Measurements from ENCODE around the gene PELI1. TPM values are rescaled to one million over a fixed set of nuclear protein-coding genes. Genes with fewer than 3 reads are reported as not detected.

PELI1 gene
- total and polyA plus RNA-seq, 10 donors, result 14.5 to 70.1 (median 55.7) TPM

- Histone ChIP-seq H3K4me3 (no peak overlapping the region), H3K4me1 (peaks cover 18 to 89% (median 63%) of the 10 kb centered on the region in 6 donors), H3K27ac (no peak overlapping the region), H3K36me3 (peaks cover 0 to 23% (median 0%) of the 10 kb centered on the region in 6 donors), H3K9me3 (no peaks in the 10 kb centered on the region), H3K27me3 (replicated peaks in 1 of 7) (no peaks in the 10 kb centered on the region)
- intact Hi-C loops (cut with DNase I; ENCODE audit: low total_unique reads), result no loop called here
- TF ChIP-seq POLR2A (IDR thresholded peaks at IDR 0.05), result no peak
- TF ChIP-seq POLR2AphosphoS5 (IDR thresholded peaks at IDR 0.05), result no peak
- TF ChIP-seq, protein P1, sequence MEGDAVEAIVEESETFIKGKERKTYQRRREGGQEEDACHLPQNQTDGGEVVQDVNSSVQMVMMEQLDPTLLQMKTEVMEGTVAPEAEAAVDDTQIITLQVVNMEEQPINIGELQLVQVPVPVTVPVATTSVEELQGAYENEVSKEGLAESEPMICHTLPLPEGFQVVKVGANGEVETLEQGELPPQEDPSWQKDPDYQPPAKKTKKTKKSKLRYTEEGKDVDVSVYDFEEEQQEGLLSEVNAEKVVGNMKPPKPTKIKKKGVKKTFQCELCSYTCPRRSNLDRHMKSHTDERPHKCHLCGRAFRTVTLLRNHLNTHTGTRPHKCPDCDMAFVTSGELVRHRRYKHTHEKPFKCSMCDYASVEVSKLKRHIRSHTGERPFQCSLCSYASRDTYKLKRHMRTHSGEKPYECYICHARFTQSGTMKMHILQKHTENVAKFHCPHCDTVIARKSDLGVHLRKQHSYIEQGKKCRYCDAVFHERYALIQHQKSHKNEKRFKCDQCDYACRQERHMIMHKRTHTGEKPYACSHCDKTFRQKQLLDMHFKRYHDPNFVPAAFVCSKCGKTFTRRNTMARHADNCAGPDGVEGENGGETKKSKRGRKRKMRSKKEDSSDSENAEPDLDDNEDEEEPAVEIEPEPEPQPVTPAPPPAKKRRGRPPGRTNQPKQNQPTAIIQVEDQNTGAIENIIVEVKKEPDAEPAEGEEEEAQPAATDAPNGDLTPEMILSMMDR (IDR thresholded peaks at IDR 0.05 in 8 of 11, conservative IDR thresholded peaks at IDR 0.05 in 3 of 11), result no peak
- no peak for DNase-seq
Observed at GRCh38 chr2:64134813-64135212, 9.4 kb downstream of the PELI1 start.

- Histone ChIP-seq H3K4me1 (peaks cover 18 to 89% (median 58%) of the 10 kb centered on the region in 6 donors), H3K4me3 (no peak overlapping the region), H3K9me3 (no peaks in the 10 kb centered on the region), H3K27me3 (replicated peaks in 1 of 7) (no peaks in the 10 kb centered on the region), H3K36me3 (peaks cover 0 to 14% (median 0%) of the 10 kb centered on the region in 6 donors), H3K27ac (no peak overlapping the region)
- TF ChIP-seq, protein P1 (IDR thresholded peaks at IDR 0.05 in 8 of 11, conservative IDR thresholded peaks at IDR 0.05 in 3 of 11), result no peak
- no peak for TF ChIP-seq POLR2AphosphoS5 (IDR thresholded peaks at IDR 0.05)
- TF ChIP-seq POLR2A (IDR thresholded peaks at IDR 0.05), result no peak
- DNase-seq, result no peak
- intact Hi-C loops (cut with DNase I; ENCODE audit: low total_unique reads), result no loop called here
Observed at GRCh38 chr2:64133828-64134227, 10.4 kb downstream of the PELI1 start.

- no peak for DNase-seq
- intact Hi-C loops (cut with DNase I; ENCODE audit: low total_unique reads), result no loop called here
- TF ChIP-seq POLR2AphosphoS5 (IDR thresholded peaks at IDR 0.05) (no peak), POLR2A (IDR thresholded peaks at IDR 0.05) (no peak)
- TF ChIP-seq, protein P1 (IDR thresholded peaks at IDR 0.05 in 8 of 11, conservative IDR thresholded peaks at IDR 0.05 in 3 of 11), result no peak
- Histone ChIP-seq H3K4me3 (no peak overlapping the region), H3K36me3 (peaks cover 0 to 12% (median 0%) of the 10 kb centered on the region in 6 donors), H3K27me3 (replicated peaks in 1 of 7) (no peaks in the 10 kb centered on the region), H3K4me1 (peaks cover 15 to 89% (median 54%) of the 10 kb centered on the region in 6 donors), H3K27ac (no peak overlapping the region), H3K9me3 (no peaks in the 10 kb centered on the region)
- 85 to 100% (median 94%) methylated on average over 1 of the region's 1 CpG for WGBS, 5 donors
Observed at GRCh38 chr2:64133354-64133753, 10.9 kb downstream of the PELI1 start.

DNA sequence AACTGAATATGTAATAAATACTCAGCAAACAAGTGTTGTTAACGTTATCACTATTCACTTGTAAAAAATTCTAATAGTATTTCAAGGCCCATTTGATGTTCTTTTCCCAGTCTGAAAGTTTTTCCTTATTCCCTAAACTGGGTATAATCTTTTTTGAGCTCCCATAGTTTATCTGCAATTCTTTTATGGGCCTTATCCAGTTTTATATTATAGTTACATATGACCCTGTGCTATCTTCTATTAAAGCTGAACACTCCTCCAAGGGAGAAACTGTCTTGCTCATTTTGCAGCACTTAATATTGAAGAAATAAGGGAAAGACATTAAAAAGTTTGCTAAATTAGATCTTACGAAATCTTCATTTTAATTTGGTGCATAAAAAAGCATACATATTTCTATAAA lies 13.9 kb downstream of the PELI1 start:
- Histone ChIP-seq H3K27me3 (replicated peaks in 1 of 7) (no peaks in the 10 kb centered on the region), H3K4me3 (no peak overlapping the region), H3K4me1 (peaks cover 7 to 83% (median 40%) of the 10 kb centered on the region in 6 donors), H3K9me3 (no peaks in the 10 kb centered on the region), H3K36me3 (peaks cover 0 to 8% (median 0%) of the 10 kb centered on the region in 6 donors), H3K27ac (no peak overlapping the region)
- no peak for DNase-seq
- TF ChIP-seq POLR2A (IDR thresholded peaks at IDR 0.05) (no peak), POLR2AphosphoS5 (IDR thresholded peaks at IDR 0.05) (no peak)
- TF ChIP-seq, protein P1 (IDR thresholded peaks at IDR 0.05 in 8 of 11, conservative IDR thresholded peaks at IDR 0.05 in 3 of 11), result no peak
- 87 to 95% (median 93%) methylated on average over 2 of the region's 2 CpGs for WGBS, 5 donors
- intact Hi-C loops (cut with DNase I; ENCODE audit: low total_unique reads), result no loop called here

Measured in spleen (tissue), 11 donors.